HG03159 (cell line): Measurements from ENCODE around the gene MYBL2.

Experiments
- ATAC-seq: cut with Tn5 transposase; IDR thresholded peaks from one replicate; pipeline ENCODE4 v1.9.1; 2021; ENCODE audit warnings: mild to moderate bottlenecking, moderate library complexity; ENCODE audit not compliant: unreplicated experiment

The MYBL2 gene

GRCh38 chr20:43721429-43722152, 54.7 kb downstream of the MYBL2 start:
- ATAC-seq = no peak

- no peak for ATAC-seq
Measured at GRCh38 chr20:43722153-43722505, 55.2 kb downstream of the MYBL2 start.

- ATAC-seq = no peak
Measured at GRCh38 chr20:43723186-43723585, 56.3 kb downstream of the MYBL2 start.

GRCh38 chr20:43723735-43724134, 56.8 kb downstream of the MYBL2 start:
- no peak for ATAC-seq

GRCh38 chr20:43724383-43724782, 57.5 kb downstream of the MYBL2 start:
- no peak for ATAC-seq

GRCh38 chr20:43725666-43726065, 58.8 kb downstream of the MYBL2 start:
- no peak for ATAC-seq

- ATAC-seq = no peak
Measured at GRCh38 chr20:43726333-43726732, 59.4 kb downstream of the MYBL2 start.

- no peak for ATAC-seq
Measured at GRCh38 chr20:43726811-43727338, 60.0 kb downstream of the MYBL2 start, which contains the start of gene GTSF1L. Gene GTSF1L (minus strand): TSS chr20:43727002. CDS start chr20:43726694, 308 bp downstream.

GRCh38 chr20:43727980-43728590, 61.2 kb downstream of the MYBL2 start:
- no peak for ATAC-seq

GRCh38 chr20:43728686-43729255, 61.9 kb downstream of the MYBL2 start:
- ATAC-seq = no peak

- no peak for ATAC-seq
Measured at GRCh38 chr20:43731469-43731868, 64.6 kb downstream of the MYBL2 start.

- ATAC-seq = no peak
Measured at GRCh38 chr20:43731927-43732326, 65.0 kb downstream of the MYBL2 start.

GRCh38 chr20:43736588-43737158, 69.8 kb downstream of the MYBL2 start:
- peak; percentile 80 for ATAC-seq

GRCh38 chr20:43737925-43738324, 71.0 kb downstream of the MYBL2 start:
- no peak for ATAC-seq

- no peak for ATAC-seq
Measured at GRCh38 chr20:43739148-43739749, 72.3 kb downstream of the MYBL2 start.

- no peak for ATAC-seq
Measured at GRCh38 chr20:43740642-43741041, 73.7 kb downstream of the MYBL2 start.

GRCh38 chr20:43744151-43744611, 77.3 kb downstream of the MYBL2 start:
- ATAC-seq = no peak

GRCh38 chr20:43744966-43745730, 78.2 kb downstream of the MYBL2 start:
- ATAC-seq = no peak

GRCh38 chr20:43746344-43747137, 79.6 kb downstream of the MYBL2 start:
- ATAC-seq = no peak

- no peak for ATAC-seq
Measured at GRCh38 chr20:43748274-43748673, 81.4 kb downstream of the MYBL2 start.
